ENCODE measurements around the gene TPSAB1.
"Not testable (repeated sequence)": the region's sequence is repeated elsewhere in the genome, so short reads cannot be mapped to it uniquely, and the experiment has no call there.

- TF ChIP-seq EZH2 (IDR thresholded peaks at IDR 0.05; ENCODE audit: low read length, unreplicated experiment); EZH2phosphoT487 (IDR thresholded peaks at IDR 0.05; ENCODE audit: borderline replicate concordance, low read length); CTCF (conservative IDR thresholded peaks at IDR 0.05; ENCODE audit: low read depth, low read length): not testable (repeated sequence)
Measured at GRCh38 chr16:1231301-1231700, 9.2 kb upstream of the TPSAB1 start.

All from PC-3 (cell line).